ENCODE measurements around the gene MARK2.

The MARK2 gene

DNA sequence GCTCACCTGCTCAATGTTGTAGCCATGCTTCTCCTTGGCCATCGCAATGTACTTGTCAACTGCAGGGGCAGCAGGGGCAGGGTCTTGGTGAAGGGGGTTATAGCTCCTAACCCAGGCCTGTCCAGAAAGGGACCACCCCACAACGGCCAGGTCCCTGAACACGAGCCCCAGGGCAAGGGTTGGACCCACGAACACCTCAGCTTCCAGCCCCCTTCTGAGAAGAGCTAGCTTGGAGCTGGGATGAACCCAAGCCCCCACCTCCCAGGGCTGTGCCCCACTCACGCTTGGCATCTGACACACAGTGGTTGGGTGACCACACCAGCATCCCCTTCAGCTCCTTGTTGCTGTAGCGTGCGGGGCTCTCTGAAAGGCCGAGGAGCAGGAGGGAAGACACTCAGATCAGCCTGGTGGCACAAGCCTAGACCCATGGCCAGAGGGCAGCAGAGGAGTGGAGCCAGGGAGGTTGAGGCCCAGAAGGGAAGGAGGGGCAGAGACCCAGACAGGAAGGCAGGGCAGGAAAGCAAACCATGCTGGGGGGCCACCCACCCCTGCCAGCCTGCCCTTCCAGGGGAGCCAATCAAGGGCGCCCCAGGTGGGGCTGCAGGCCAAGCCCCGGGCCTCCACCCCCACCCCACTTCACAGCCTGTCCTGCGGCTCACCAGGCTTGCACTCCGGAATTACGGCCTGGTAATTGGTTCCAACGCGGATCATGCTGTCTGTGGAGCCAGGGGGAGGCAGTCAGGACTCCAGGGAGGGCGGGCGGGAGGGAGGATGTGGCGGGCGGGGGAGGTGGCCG, 76.2 kb downstream of the MARK2 start:
- peaks cover 52% of the 10 kb centered on the region for H3K4me1 ChIP-seq (ENCODE audit: insufficient read depth, low read length)
- no peaks in the 10 kb centered on the region for H3K27me3 ChIP-seq (ENCODE audit: insufficient read depth, low read length)
- H3K9me3 ChIP-seq (ENCODE audit: low read length): no peaks in the 10 kb centered on the region
- peaks cover 31% of the 10 kb centered on the region for H3K36me3 ChIP-seq (ENCODE audit: insufficient read depth, low read length)
- no peak overlapping the region for H2AFZ ChIP-seq (ENCODE audit: low read depth, low read length)
- H3K4me3 ChIP-seq (ENCODE audit: low read length): peak overlapping the region; percentile 86

- Histone ChIP-seq H3K4me3 (ENCODE audit: low read length) (peak overlapping the region; percentile 86), H3K9me3 (ENCODE audit: low read length) (no peaks in the 10 kb centered on the region), H3K27me3 (ENCODE audit: insufficient read depth, low read length) (no peaks in the 10 kb centered on the region), H3K4me1 (ENCODE audit: insufficient read depth, low read length) (peaks cover 55% of the 10 kb centered on the region), H2AFZ (ENCODE audit: low read depth, low read length) (no peak overlapping the region), H3K36me3 (ENCODE audit: insufficient read depth, low read length) (peaks cover 31% of the 10 kb centered on the region)
Observed at GRCh38 chr11:63915961-63916836, 77.3 kb downstream of the MARK2 start.

- Histone ChIP-seq H3K9me3 (ENCODE audit: low read length) (peaks cover 1% of the 10 kb centered on the region), H2AFZ (ENCODE audit: low read depth, low read length) (no peak within 1 kb of the TSS), H3K36me3 (ENCODE audit: insufficient read depth, low read length) (peaks cover 27% of the 10 kb centered on the region), H3K4me1 (ENCODE audit: insufficient read depth, low read length) (peaks cover 52% of the 10 kb centered on the region), H3K27me3 (ENCODE audit: insufficient read depth, low read length) (no peaks in the 10 kb centered on the region), H3K4me3 (ENCODE audit: low read length) (peak within 1 kb of the TSS; percentile 86)
Observed at GRCh38 chr11:63916837-63917691, 78.2 kb downstream of the MARK2 start, which contains the start of gene RCOR2. RCOR2 (minus strand) TSS chr11:63917164; CDS start chr11:63916456, 708 bp downstream.

DNA sequence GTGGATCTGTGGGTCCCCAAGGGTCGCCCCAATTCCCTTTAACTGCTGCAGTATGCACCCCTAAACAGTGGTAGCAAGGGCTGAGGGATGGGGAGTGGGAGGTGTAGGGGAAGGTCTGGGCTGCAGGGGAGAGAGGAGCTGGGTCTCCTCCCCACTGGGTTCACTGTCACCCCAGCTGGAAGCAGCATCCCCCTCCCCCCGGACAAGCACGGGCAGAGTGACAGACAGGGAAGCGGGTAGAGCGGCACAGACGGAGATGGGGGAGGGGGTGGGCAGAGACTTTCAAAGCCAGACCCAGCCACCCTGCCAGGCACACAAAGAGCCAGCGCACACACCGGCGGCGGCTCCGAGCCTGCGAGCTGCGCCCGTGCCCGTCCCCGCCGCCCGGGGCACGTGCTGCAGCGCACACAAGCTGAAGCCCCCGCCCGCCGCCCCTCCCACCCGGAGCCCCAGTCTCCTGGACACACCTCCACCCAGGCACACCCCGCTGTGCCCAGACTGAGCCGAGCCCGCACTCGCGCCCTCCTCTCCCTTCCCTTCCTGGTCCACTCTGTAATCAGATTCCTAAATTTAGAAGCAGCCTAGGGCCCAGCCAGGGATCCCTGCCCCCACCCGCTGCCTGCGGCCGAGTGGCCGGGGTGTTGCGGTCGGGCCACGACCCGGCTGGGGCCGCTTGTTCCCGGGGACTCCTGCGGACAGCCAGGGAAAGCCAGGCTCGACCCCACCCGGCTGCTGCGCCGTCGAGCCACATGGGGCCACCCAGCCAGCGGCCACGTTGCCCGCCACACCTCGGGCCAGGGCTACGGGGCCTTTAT, 79.0 kb downstream of the MARK2 start:
- no peak overlapping the region for H2AFZ ChIP-seq (ENCODE audit: low read depth, low read length)
- peak overlapping the region; percentile 86 for H3K4me3 ChIP-seq (ENCODE audit: low read length)
- peaks cover 1% of the 10 kb centered on the region for H3K9me3 ChIP-seq (ENCODE audit: low read length)
- peaks cover 18% of the 10 kb centered on the region for H3K36me3 ChIP-seq (ENCODE audit: insufficient read depth, low read length)
- H3K4me1 ChIP-seq (ENCODE audit: insufficient read depth, low read length): peaks cover 46% of the 10 kb centered on the region
- H3K27me3 ChIP-seq (ENCODE audit: insufficient read depth, low read length): no peaks in the 10 kb centered on the region

DNA sequence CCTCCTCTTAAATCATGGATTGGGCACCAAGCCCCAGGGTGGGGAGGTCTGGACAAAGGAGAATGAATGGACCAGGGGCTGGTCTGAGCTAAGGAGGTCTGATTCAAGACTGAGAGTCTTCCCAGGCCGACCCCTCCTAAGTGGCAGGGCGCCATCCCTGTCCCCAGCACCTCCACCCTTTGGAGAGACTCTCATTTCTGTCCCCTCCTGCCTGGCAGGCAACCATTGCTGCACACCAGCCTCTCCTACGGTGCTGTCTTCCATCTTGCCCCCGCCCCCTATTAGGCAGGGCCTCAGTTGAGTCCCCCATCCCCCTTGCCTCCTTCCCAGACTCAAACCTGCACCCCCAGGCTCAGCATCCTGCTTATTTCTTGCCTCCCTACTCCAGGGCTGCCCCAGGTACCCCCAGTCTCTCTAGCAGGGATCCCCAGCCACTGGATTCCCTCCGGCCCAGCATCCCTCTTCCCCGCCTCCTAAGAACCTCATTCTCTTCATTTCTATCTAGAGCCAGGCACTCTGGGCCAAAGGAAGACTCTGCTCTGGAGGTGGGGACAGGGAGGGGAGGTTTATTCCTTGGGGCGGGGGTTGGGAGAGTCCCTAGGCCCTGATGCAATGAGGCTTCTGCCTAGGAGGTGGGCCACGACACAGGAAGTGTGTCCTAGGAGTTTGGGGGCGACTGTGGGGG, 79.7 kb downstream of the MARK2 start:
- no peaks in the 10 kb centered on the region for H3K27me3 ChIP-seq (ENCODE audit: insufficient read depth, low read length)
- no peak overlapping the region for H2AFZ ChIP-seq (ENCODE audit: low read depth, low read length)
- peaks cover 15% of the 10 kb centered on the region for H3K36me3 ChIP-seq (ENCODE audit: insufficient read depth, low read length)
- peak overlapping the region; percentile 86 for H3K4me3 ChIP-seq (ENCODE audit: low read length)
- peaks cover 1% of the 10 kb centered on the region for H3K9me3 ChIP-seq (ENCODE audit: low read length)
- H3K4me1 ChIP-seq (ENCODE audit: insufficient read depth, low read length): peaks cover 46% of the 10 kb centered on the region

GRCh38 chr11:63919267-63920125, 80.6 kb downstream of the MARK2 start:
- Histone ChIP-seq H3K27me3 (ENCODE audit: insufficient read depth, low read length) (no peaks in the 10 kb centered on the region), H3K9me3 (ENCODE audit: low read length) (peaks cover 1% of the 10 kb centered on the region), H3K36me3 (ENCODE audit: insufficient read depth, low read length) (peaks cover 7% of the 10 kb centered on the region), H3K4me1 (ENCODE audit: insufficient read depth, low read length) (peaks cover 42% of the 10 kb centered on the region), H2AFZ (ENCODE audit: low read depth, low read length) (peak overlapping the region; percentile 6), H3K4me3 (ENCODE audit: low read length) (peak overlapping the region; percentile 86)

DNA sequence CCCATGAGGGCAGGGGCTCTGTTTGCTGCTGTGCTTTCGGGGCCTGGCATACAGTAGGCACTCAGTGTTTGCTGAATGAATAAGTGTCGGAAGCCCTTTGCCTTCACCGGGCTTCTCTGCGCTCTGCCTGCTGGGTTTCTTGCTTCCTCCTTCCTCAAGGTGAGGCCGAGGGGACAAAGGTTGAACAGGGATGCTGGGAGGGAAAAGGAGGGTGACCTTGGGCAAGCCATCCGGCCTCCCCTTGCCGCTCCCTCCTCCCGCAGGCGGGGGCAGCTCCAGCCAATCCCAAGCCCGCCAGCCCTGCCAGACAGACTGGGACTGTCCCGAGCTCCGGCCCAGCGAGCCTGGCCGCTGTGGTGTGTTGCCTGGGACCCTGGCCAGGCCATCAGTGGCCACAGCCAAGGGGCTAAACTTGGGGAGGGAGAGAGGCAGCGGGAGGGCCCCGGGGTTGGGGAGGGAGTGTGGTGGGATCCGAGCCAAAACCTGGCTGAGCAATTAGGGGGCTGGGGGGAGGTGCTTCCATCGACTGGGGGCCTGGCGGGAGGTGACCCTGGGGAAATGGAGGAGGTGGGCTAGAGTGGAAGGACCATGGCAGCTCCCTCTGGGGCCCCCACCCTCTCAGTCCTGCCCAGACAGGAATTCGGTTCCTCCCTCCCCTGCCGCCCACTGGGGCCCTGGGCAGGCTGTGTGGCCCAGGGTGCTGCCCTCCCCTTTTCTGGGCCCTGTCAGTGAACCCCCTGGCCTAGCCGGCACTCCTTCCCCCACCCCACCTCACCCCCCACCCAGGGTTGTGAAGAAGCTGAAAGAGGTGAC, 81.4 kb downstream of the MARK2 start:
- peak overlapping the region; percentile 6 for H2AFZ ChIP-seq (ENCODE audit: low read depth, low read length)
- H3K27me3 ChIP-seq (ENCODE audit: insufficient read depth, low read length): no peaks in the 10 kb centered on the region
- H3K36me3 ChIP-seq (ENCODE audit: insufficient read depth, low read length): no peaks in the 10 kb centered on the region
- peaks cover 34% of the 10 kb centered on the region for H3K4me1 ChIP-seq (ENCODE audit: insufficient read depth, low read length)
- peaks cover 1% of the 10 kb centered on the region for H3K9me3 ChIP-seq (ENCODE audit: low read length)
- H3K4me3 ChIP-seq (ENCODE audit: low read length): peak overlapping the region; percentile 86

- peak overlapping the region; percentile 86 for H3K4me3 ChIP-seq (ENCODE audit: low read length)
- H3K4me1 ChIP-seq (ENCODE audit: insufficient read depth, low read length): peaks cover 32% of the 10 kb centered on the region
- H2AFZ ChIP-seq (ENCODE audit: low read depth, low read length): no peak overlapping the region
Observed at GRCh38 chr11:63920939-63921417, 82.1 kb downstream of the MARK2 start.

GRCh38 chr11:63922673-63923192, 83.8 kb downstream of the MARK2 start:
- Histone ChIP-seq H3K9me3 (ENCODE audit: low read length) (peaks cover 1% of the 10 kb centered on the region), H2AFZ (ENCODE audit: low read depth, low read length) (no peak overlapping the region), H3K4me3 (ENCODE audit: low read length) (no peak overlapping the region), H3K36me3 (ENCODE audit: insufficient read depth, low read length) (no peaks in the 10 kb centered on the region), H3K27me3 (ENCODE audit: insufficient read depth, low read length) (no peaks in the 10 kb centered on the region), H3K4me1 (ENCODE audit: insufficient read depth, low read length) (peaks cover 24% of the 10 kb centered on the region)

More at GRCh38 chr11:63920939-63921417, 82.1 kb downstream of the MARK2 start:
- Histone ChIP-seq H3K36me3 (ENCODE audit: insufficient read depth, low read length) (no peaks in the 10 kb centered on the region), H3K27me3 (ENCODE audit: insufficient read depth, low read length) (no peaks in the 10 kb centered on the region), H3K9me3 (ENCODE audit: low read length) (peaks cover 1% of the 10 kb centered on the region)

DNA sequence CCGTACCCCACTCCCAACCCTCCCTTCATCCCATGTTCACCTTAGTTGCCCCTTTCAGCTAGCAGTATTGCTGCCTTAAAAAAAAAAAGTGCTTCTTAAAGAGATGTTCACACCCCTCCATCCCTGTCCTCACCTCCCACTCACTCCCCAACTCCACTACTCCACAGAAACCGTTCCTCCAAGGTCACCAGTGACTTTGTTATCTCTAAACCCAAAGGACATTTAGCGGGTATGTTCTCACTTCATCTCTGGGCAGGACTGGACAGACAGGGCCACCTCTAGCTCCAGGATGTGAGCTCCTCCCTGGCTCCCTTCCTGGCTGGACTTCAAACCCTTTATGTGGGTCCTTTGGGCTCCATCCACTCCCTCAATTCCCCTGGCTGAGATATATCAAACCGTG, 84.4 kb downstream of the MARK2 start:
- H3K9me3 ChIP-seq (ENCODE audit: low read length): peaks cover 1% of the 10 kb centered on the region
- H3K4me1 ChIP-seq (ENCODE audit: insufficient read depth, low read length): peaks cover 23% of the 10 kb centered on the region
- no peaks in the 10 kb centered on the region for H3K36me3 ChIP-seq (ENCODE audit: insufficient read depth, low read length)
- H3K4me3 ChIP-seq (ENCODE audit: low read length): no peak overlapping the region
- no peak overlapping the region for H2AFZ ChIP-seq (ENCODE audit: low read depth, low read length)
- peaks cover 3% of the 10 kb centered on the region for H3K27me3 ChIP-seq (ENCODE audit: insufficient read depth, low read length)

All from neuron (in vitro differentiated cells).